IPS-18c (cell line): ENCODE measurements around the gene MPPE1.

Source experiments
- H3K4me3 ChIP-seq: 2 replicates; pipeline ENCODE4 v1.7.0; 2013; ENCODE audit warnings: low read depth, mild to moderate bottlenecking, low read length, moderate library complexity; ENCODE audit not compliant: insufficient read depth
- H3K9me3 ChIP-seq: one replicate; pipeline ENCODE4 v1.6.1; 2013; ENCODE audit warnings: mild to moderate bottlenecking, low read length, moderate library complexity; ENCODE audit not compliant: control insufficient read depth, insufficient read depth

The MPPE1 gene

DNA sequence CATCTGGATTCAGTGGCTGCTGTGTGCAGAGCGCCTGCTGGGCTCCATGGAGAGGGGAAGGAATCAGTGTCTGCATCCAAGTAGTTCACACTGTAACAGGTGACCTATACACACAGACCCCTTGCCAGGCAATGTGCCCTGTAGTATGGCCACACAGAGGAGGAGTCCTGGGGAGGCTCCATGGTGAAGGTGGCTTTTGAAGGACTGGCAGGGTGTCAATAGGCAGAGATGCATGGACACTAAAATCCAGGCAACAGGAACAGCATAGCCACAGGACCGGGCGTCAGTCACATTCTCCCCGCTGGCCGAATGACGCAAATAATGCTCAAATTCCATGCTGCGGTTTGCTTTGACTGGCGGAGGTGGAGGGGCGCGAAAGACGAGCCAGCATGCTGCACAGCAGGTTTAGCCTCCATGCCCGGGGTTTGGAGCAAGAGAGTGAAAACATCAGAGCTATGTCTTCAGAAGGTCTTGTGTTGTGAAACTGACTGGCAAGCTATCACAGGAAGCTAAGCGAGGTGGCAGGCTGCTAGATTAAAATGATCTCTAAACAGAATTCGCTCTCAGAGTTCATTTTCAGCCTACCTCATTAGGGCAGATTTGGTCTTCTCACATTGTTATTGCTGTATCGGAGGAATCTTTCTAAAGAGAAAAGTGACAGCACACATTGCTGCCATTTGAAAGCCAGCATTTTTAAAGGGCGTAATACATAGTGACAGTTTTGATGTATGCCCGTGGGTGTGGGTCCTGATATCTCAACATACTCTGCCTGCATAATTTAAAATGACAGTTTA is 58.1 kb downstream of the MPPE1 start:
- H3K9me3 ChIP-seq: no peaks in the 10 kb centered on the region
- H3K4me3 ChIP-seq: peak overlapping the region; percentile 1; the same call in 1 of the 2 replicates

DNA sequence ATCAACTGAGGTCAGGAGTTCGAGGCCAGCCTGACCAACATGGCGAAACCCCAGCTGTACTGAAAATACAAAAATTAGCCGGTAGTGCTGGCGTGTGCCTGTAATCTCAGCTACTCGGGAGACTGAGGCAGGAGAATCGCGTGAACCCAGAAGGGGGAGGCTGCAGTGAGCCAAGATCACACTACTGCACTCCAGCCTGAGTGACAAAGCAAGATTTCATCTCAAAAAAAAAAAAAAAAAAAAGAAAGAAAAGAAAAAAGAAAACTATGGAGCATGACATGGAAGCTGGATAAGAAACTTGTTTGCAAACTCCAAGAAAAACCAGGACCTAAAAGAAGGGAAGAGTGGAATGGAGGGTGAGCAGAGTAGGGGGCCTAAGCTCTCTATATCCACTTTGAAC is 58.8 kb downstream of the MPPE1 start:
- no peaks in the 10 kb centered on the region for H3K9me3 ChIP-seq
- H3K4me3 ChIP-seq: no peak overlapping the region

DNA sequence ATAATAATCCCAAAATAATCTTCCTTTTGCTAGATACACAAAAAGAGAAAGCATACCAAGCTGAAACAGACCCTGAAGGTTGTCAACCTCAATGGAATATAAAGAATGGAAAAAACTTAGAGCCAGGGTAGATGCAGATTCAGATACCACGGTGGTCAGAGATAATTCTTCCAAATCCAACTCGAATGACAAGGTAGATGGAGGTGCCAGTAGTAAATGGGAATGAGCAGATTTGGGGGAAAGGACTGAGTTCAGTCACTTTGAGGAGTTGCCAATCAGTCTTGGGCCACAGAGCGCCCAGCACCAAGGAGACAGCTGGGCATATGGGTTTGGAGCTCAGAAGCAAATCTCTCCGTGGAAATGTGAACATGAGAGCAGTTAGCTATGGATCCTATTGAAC is 60.3 kb downstream of the MPPE1 start:
- Histone ChIP-seq H3K9me3 (no peaks in the 10 kb centered on the region), H3K4me3 (no peak overlapping the region)

DNA sequence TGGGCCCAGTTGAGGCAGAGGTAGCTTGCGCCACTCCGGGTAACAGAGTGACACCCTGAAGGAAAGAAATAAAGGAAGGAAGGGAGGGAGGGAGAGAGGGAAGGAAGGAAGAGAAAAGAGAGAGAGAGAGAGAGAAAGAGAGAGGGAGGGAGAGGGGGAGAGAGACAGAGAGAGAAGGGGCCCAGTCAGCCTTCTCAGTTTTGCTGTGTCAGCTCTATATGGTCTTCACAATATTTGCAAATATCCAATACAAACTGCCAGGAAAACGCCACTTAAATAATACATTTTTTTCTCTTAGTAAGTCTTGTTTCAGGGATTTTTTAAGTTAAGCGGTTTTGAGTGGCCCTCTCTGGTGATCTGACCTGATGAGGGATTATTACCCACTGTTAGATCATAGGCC is 62.5 kb downstream of the MPPE1 start:
- no peak overlapping the region for H3K4me3 ChIP-seq
- H3K9me3 ChIP-seq: no peaks in the 10 kb centered on the region

DNA sequence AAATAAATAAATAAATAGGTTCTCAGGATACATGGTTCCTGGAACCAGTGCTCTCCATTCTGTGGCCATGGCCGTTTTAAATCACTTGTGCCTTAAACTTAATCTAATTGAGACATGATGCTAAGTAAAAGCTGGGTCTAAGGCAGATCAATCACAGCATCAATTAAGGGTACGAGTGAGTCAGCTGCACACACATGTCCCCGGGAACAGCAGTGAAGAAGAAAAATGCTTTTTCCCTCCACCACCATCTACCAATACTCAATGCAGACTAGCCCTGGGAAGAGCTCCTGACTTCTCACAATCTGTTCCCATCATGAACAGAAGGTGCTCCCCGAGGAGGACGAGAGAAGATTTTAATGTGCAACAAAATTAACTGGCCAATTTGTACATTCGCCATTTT is 63.7 kb downstream of the MPPE1 start:
- H3K9me3 ChIP-seq: no peaks in the 10 kb centered on the region
- no peak overlapping the region for H3K4me3 ChIP-seq

DNA sequence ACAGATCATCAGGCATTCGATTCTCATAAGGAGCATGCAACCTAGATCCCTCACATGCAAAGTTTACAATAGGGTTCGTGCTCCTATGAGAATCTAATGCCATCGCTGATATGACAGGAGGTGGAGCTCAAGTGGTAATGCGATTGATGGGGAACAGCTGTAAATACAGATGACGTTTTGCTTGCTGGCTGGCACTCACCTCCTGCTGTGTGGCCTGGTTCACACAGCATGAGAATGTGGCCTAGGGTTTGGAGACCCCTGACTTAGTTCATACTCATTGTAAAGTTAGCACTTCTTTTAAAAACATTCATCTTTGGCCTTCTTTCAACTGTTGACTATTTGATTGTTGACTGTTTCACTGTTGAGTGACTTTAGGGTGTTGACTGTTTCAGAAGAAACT is 65.6 kb downstream of the MPPE1 start:
- Histone ChIP-seq H3K4me3 (no peak overlapping the region), H3K9me3 (no peaks in the 10 kb centered on the region)

DNA sequence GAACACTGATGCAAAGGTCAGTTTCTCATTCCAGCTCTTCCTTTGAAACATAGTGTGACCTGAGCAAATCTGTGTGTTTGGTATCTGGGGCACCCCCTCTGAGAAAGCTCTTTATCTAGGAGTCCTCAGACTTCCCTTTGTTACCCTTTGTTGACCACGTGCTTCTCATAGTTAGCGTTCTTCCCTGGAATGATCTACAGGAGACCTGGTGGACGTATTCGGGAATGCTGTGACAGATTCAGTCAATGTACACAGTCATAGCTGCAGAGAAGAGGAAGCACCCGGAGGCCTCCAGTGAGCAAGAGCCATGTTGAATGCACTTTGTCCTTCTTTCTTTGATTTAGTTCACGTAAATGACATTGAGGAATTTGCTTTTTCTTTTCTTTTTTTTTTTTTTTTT is 67.6 kb downstream of the MPPE1 start:
- no peak overlapping the region for H3K4me3 ChIP-seq

DNA sequence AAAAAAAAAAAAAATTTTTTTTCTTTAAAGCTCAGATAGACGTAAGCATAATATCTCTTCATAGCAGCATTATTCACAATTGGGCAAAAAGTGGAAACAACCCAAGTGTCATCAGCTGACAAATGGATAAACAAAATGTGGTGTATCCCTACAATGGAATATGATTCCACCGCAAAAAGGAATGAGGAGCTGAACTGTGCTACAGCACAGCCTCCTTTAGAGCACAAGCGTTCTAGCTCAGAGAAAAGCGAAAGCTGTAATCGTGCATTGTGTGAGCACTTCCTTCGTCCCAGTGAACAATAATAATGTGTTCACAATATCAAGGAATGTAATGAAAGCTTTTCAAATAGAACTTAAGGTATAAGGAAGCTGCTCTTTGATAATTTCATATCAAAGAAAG is 68.6 kb downstream of the MPPE1 start:
- H3K9me3 ChIP-seq: no peaks in the 10 kb centered on the region
- H3K4me3 ChIP-seq: no peak overlapping the region

More for the DNA sequence above, 67.6 kb downstream of the MPPE1 start:
- H3K9me3 ChIP-seq: no peaks in the 10 kb centered on the region

DNA sequence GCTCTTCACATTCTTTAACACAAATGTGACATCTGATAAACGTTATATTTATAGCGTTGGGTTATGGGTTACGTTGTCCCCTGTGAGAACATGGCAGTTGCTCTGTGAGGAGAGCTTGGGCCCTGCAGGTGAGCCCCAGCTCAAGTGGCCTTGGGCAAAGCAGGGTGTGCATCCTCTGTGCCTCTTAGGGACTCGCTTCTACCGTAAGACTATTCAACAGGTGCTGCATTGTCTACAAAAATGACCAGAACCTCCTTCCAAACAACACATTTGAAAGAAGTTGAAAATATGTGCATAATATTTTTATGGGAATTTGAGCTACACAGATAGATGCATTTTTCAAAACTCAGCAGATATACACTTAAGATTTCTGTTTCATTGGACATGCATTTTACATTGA is 73.3 kb downstream of the MPPE1 start:
- H3K4me3 ChIP-seq: no peak overlapping the region
- H3K9me3 ChIP-seq: no peaks in the 10 kb centered on the region
